ENCODE measurements around the gene CTNNBIP1.
"Not testable (repeated sequence)": the region's sequence is repeated elsewhere in the genome, so short reads cannot be mapped to it uniquely, and the experiment has no call there.

Gene CTNNBIP1

GRCh38 chr1:9803003-9803918 lies 106.8 kb downstream of the CTNNBIP1 start:
- not testable (repeated sequence) for H3K36me3 ChIP-seq (ENCODE audit: control insufficient read depth, insufficient read depth, low read length); H3K27me3 ChIP-seq (ENCODE audit: control insufficient read depth, insufficient read depth, low read length); H3K27ac ChIP-seq (ENCODE audit: low read depth, low read length); H3K9ac ChIP-seq (ENCODE audit: low read depth, low read length); H3K9me3 ChIP-seq (ENCODE audit: control insufficient read depth, insufficient read depth, low read length); H3K4me3 ChIP-seq (ENCODE audit: low read depth, low read length)
- H3K4me1 ChIP-seq (ENCODE audit: control insufficient read depth, insufficient read depth, low read length), result peaks cover 15% of the 10 kb centered on the region; the same call in 1 of the 2 replicates

- no peak overlapping the region for H3K9ac ChIP-seq (ENCODE audit: low read depth, low read length)
- H3K9me3 ChIP-seq (ENCODE audit: control insufficient read depth, insufficient read depth, low read length), result no peaks in the 10 kb centered on the region
- H3K4me3 ChIP-seq (ENCODE audit: low read depth, low read length), result no peak overlapping the region
- no peaks in the 10 kb centered on the region for H3K36me3 ChIP-seq (ENCODE audit: control insufficient read depth, insufficient read depth, low read length)
- H3K27ac ChIP-seq (ENCODE audit: low read depth, low read length), result no peak overlapping the region
- no peaks in the 10 kb centered on the region for H3K27me3 ChIP-seq (ENCODE audit: control insufficient read depth, insufficient read depth, low read length)
- peaks cover 21% of the 10 kb centered on the region; the same call in 1 of the 2 replicates for H3K4me1 ChIP-seq (ENCODE audit: control insufficient read depth, insufficient read depth, low read length)
Observed at GRCh38 chr1:9801909-9802308, 108.2 kb downstream of the CTNNBIP1 start.

Measured in HUES48 (cell line).